Dermis microvascular lymphatic vessel endothelial cell (primary cell): Measurements from ENCODE around the gene ENGASE. TPM values are rescaled to one million over a fixed set of nuclear protein-coding genes. Genes with fewer than 3 reads are reported as not detected.
A peak's percentile ranks its signal among the peaks of the same experiment; 100 is the strongest.

Experiments used
- DNase-seq, 2 donors: peaks; one replicate each; pipeline versions ENCODE4 v3.0.0 to v3.0.0-alpha.2; 2010; ENCODE audit warnings: low read depth in 2 of 2
- total RNA-seq: library from RNA; depleted of rRNA; stranded (reverse); fragments of >200 nt; gene quantifications from 2 replicates; pipeline ENCODE4 v1.2.1, GENCODE V29; 2014

ENGASE gene
- total RNA-seq, 1 donor from 2014 or later: 6.9 TPM

DNA sequence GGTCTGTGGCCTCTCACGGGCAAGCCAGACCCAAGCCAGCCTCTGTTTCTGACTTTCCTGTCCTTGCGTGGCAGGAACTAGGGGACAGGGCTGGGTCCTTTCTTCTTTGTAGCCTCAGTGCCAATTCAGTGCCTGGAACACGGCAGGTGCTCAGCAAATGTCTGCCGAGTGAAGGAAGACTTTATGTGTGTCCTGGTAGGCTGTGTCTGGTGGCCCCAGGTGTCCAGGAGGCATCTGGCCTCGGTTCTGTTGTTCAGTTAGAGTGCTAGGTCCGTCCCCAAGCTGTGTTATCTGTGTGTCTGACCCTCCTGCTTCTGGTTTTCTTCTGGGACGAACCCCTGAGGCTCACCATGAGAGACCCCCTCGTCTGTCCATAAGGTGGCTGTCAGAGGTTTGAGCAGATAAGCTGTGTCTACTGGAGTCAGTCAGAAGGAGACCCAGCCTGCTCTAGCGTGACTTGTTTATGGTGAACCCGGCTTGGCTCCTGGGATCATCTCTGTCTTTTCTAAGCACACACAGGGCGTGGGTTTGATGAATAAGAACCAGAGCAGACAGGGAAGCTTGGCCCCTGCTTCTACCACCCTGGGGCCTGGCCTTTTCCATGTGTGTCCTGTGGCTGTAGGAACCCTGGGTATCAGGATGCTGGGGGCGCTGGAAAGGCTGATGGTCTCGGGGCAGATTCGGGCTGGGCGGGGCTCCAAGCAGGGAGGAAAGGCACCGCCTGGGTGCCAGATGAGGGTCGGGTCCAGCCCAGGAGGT lies 39.3 kb downstream of the ENGASE start:
- DNase-seq: no peak

GRCh38 chr17:79114458-79115301 lies 40.1 kb downstream of the ENGASE start:
- no peak for DNase-seq

DNA sequence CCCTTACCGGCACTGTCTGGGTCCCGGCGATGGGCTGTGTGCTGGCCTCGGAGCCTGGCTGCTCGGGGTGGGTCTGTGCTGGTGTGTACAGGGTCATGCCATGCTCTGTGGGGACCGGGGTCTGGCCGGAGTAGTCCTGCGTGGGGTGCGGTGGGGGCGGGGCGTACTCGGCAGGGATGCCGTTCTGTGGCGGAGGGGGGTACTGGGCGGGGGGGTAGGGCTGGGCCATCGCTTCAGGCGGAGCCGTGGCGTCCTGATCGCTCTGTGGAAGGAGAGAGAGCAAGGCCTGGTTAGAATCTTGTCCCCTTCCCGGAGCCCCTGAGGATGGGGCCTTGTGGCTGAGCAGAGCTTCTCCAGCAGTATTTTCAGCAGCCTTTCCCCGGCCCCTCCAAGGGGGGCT lies 40.9 kb downstream of the ENGASE start:
- DNase-seq: no peak

- DNase-seq: no peak
Observed at GRCh38 chr17:79116575-79117368, 42.1 kb downstream of the ENGASE start.

- no peak for DNase-seq
Observed at GRCh38 chr17:79117905-79118487, 43.4 kb downstream of the ENGASE start.

DNA sequence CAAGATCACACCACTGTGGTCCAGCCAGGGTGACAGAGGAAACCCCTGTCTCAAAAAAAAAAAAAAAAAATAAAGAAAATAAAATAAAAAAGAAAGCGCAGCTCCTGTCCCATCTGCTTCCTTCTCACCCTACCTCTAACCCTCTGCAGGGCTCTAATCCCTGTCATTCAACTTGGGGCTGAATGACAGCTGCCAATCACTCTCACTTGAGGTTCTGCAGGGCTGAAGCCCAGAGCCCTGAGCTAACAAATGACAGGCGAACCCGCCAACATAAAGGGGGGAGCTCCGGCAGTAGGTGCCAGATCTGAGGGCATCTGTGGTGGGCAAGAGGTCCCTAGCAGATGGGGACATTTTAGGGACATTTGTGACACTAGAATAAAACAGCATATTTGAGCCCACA lies 44.3 kb downstream of the ENGASE start:
- no peak for DNase-seq

- DNase-seq: no peak
Observed at GRCh38 chr17:79120259-79120658, 45.6 kb downstream of the ENGASE start.

DNA sequence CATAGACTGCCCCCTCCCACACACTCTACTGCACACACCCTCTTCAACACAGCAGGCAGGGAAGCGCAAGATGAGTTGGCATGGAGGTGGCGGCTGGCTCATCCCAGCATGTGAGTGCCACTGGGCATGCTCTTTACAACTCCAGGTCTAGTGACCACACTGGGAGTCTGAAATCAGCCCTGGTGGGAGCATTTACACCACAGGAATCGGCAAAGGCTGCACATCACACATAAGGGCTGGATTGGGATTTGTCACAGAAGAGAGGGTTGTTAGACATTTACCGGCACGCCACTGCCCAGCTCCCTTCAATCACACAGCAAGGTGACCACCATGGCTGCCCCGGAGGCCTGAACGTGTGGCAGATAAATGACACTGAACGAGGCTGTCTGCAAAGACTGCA lies 49.4 kb downstream of the ENGASE start:
- no peak for DNase-seq

GRCh38 chr17:79124513-79125209 lies 50.0 kb downstream of the ENGASE start:
- no peak for DNase-seq

GRCh38 chr17:79125503-79125902 lies 50.9 kb downstream of the ENGASE start:
- no peak for DNase-seq

GRCh38 chr17:79126139-79126538 lies 51.5 kb downstream of the ENGASE start:
- peak in 1 of 2 donors; percentile 8 for DNase-seq

DNA sequence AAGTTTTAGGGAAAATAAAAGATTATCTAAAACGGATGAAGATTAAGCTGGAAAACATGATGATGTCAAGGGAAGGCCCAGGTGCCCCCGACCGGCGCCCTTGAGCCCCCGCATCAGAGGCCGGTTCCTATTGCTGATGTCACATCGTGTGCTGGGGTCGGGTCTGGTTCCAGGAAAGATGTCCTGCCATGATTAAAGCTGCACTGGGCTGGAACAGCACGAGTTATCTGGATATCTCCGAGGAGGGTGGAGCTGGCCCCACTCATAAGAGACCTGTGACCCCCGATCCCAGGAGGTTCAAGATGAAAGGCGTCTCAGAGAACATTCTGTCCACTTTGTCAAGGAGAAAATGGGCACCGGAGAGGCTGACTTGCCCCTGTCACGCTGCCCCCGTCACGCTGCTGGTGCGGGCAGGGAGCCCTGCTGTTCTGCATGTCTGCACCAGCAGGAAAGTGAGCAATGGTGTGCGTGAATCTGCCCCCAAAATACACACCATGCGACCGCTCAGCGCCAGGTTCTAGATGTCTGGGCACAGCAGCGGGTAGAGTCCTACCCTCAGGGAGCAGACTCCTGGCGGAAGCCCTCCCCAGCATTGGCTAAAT lies 53.0 kb downstream of the ENGASE start:
- no peak for DNase-seq

DNA sequence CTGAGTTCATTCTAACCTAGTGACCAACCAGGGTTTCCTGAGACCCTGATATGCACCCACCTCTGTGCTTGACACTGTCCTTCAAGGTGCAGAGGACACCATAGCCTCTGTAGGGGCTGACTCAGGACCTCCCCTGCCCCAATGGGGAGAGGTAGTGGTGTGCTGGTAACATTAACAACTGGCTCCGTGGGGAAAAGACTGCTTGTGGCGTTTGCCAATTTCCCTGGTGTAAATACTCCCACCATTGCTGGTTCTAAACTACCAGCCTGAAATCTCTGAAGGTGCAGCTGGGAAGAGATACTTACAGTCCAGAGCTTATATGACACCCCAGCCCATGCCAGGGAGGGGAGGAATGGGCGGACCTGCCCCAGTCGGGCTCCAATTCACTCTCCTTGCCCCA lies 54.9 kb downstream of the ENGASE start:
- DNase-seq: no peak

- no peak for DNase-seq
Observed at GRCh38 chr17:79130536-79131273, 56.1 kb downstream of the ENGASE start.

- no peak for DNase-seq
Observed at GRCh38 chr17:79131274-79131635, 56.6 kb downstream of the ENGASE start.

- DNase-seq: no peak
Observed at GRCh38 chr17:79131701-79132100, 57.1 kb downstream of the ENGASE start.

DNA sequence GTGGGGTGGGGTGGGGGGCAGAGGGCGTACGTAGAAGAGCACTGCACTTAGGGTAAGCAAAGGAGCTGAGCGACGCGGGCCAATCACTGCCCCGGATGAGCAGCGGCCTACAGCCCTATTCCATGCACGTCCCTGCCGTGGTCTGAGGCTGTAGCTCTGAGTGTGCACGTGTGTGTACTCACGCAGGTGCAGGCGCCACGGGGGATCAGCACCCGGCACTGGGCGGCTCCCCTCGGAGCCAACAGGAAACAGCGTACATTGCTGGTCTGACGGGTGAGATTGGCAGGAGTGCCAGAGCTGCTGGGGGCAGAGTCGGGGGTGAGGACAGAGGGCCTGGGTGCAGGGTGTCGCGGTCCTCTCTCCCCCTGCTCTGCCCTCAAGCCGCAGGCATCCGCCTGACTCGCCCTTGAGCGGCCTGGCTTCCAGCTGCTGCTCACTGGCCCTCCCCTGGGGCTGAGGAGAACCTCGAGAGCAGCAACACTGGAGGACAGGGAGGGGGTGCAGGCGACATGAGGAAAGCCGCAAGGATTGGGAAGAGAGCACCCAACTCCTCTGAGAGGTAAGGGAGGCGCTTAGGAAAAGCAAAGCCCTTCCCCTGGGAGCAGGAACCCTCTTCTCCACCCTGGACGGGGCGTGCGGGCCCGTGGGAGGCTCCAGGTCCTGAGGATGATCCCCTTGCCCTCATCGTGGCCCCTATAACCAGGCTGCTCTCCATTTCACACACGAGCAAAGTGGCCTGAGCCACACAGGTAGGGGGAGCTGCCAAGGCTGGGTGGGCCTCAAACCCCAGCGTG lies 57.8 kb downstream of the ENGASE start:
- DNase-seq: no peak

DNA sequence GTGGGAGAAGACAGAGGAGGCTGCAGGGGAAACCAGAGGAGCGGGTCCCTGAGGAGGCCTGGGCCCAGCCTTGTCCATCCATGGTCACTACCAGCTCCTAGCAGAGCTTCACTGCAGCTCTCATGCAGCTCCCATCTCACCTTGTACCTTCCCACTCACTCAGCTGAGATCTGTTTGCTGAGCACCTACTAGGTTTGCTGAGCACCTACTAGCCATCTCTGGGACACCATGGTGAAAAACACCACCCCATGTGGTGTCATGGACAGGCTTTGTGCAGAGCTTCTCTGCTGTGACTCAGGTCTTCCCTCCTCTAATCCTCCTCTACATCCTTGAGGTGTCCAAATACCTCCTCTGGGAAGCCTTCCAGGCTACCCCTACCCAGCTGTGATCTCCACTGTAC lies 58.6 kb downstream of the ENGASE start:
- DNase-seq: no peak

DNA sequence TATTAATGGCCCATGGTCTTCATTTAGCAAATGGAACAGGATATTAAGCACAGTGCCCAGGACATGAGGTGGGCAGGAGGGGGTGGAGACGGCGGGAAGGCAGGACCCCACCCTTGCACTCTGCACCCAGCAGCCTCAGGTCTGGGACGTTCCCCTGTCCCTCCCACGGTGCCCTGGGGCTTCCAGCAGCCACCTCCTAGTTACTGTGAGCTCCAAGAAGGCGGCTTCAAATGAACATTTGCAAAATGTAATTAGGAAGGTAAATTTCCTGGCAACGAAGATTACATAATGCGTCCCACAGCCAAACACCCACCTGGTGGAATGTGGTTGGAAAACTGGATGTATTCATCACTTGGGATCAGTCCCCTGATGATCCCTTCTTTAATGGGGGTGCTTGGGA lies 59.4 kb downstream of the ENGASE start:
- no peak for DNase-seq
